Gastrocnemius medialis (tissue), 4 donors: ENCODE results near the gene RNF19B.

Experiments used
- CTCF ChIP-seq, 5 experiments: fragments of 450-650 bp in 3 of 5; fragments of 200-600 bp in 2 of 5; sonication (generic) in 2 of 5; IDR thresholded peaks in 4 of 5; conservative IDR thresholded peaks in 1 of 5; 1 replicate in 4 of 5; 2 replicates in 1 of 5; pipeline ENCODE4 v1.5.1; 2016 to 2019; ENCODE audit warnings: antibody characterized with exemption in 5 of 5, mild to moderate bottlenecking in 3 of 5, moderate library complexity in 3 of 5
- POLR2A ChIP-seq, 2 donors: fragments of 450-650 bp; IDR thresholded peaks; one replicate each; pipeline ENCODE4 v1.6.1; 2017; ENCODE audit warnings: antibody characterized with exemption in 2 of 2, mild to moderate bottlenecking in 2 of 2, moderate library complexity in 2 of 2

GRCh38 chr1:32890516-32891240, 73.9 kb downstream of the RNF19B start:
- no peak for TF ChIP-seq CTCF (IDR thresholded peaks at IDR 0.05 in 4 of 5, conservative IDR thresholded peaks at IDR 0.05 in 1 of 5)
- no peak for TF ChIP-seq POLR2A (IDR thresholded peaks at IDR 0.05)
